HepG2 (cell line): ENCODE results near the gene AKIRIN1. TPM values are rescaled to one million over a fixed set of nuclear protein-coding genes. Genes with fewer than 3 reads are reported as not detected.

ENCODE experiments used
- AGO2 ChIP-seq: fragments of 200-400 bp; formaldehyde crosslinking; optimal IDR thresholded peaks from 2 replicates; pipeline ENCODE3; 2017; ENCODE audit warnings: mild to moderate bottlenecking, low read depth, low read length, moderate library complexity
- ASH2L ChIP-seq: fragments of 300-600, 200-600 bp; sonication (generic); IDR thresholded peaks from 2 replicates; pipeline ENCODE4 v1.7.0; 2017; ENCODE audit warnings: low read depth, mild to moderate bottlenecking, moderate library complexity, mixed read lengths, low read length; ENCODE audit not compliant: insufficient read length
- BHLHE40 ChIP-seq: IDR thresholded peaks from 2 replicates; pipeline ENCODE4 v1.6.1; 2011; ENCODE audit warnings: low read length, improper control_type of control experiment
- CENPX ChIP-seq: sonication (generic); formaldehyde crosslinking; IDR thresholded peaks from 2 replicates; pipeline ENCODE4 v1.9.0; 2021; ENCODE audit warnings: mild to moderate bottlenecking, missing genetic modification reagents, moderate library complexity
- ERF ChIP-seq: IDR thresholded peaks from 2 replicates; pipeline ENCODE4 v1.6.1; 2018; ENCODE audit warnings: missing biosample characterization, missing genetic modification reagents
- HNRNPLL ChIP-seq: fragments of 200-400 bp; formaldehyde crosslinking; IDR thresholded peaks from 2 replicates; pipeline ENCODE4 v1.6.1; 2017; ENCODE audit warnings: mild to moderate bottlenecking, low read depth, low read length; ENCODE audit not compliant: poor library complexity, severe bottlenecking
- JUNB ChIP-seq: sonication (generic); formaldehyde crosslinking; IDR thresholded peaks from 2 replicates; pipeline ENCODE4 v1.8.0; 2022; ENCODE audit warnings: missing genetic modification reagents, mild to moderate bottlenecking, borderline replicate concordance
- KDM3A ChIP-seq: IDR thresholded peaks from 2 replicates; pipeline ENCODE4 v1.6.1; 2018; ENCODE audit warnings: low read depth, missing compliant biosample characterization
- KLF15 ChIP-seq: sonication (generic); formaldehyde crosslinking; IDR thresholded peaks from 2 replicates; pipeline ENCODE4 v1.8.1; 2023; ENCODE audit warnings: borderline replicate concordance, mild to moderate bottlenecking, inconsistent platforms, missing genetic modification reagents, mixed read lengths
- MATR3 ChIP-seq: sonication (generic); formaldehyde crosslinking; IDR thresholded peaks from 2 replicates; pipeline ENCODE4 v1.4.0; 2020; ENCODE audit warnings: missing genetic modification reagents
- NFE2L1 ChIP-seq: sonication (generic); formaldehyde crosslinking; IDR thresholded peaks from 2 replicates; pipeline ENCODE4 v1.4.0; 2020; ENCODE audit warnings: missing genetic modification reagents, mild to moderate bottlenecking, borderline replicate concordance
- NR2F6 ChIP-seq, 2 experiments: IDR thresholded peaks; 2 replicates each; pipeline ENCODE4 v1.6.1; 2016; ENCODE audit warnings: antibody characterized with exemption in 1 of 2, mild to moderate bottlenecking in 1 of 2
- RBAK ChIP-seq: sonication (generic); formaldehyde crosslinking; IDR thresholded peaks from 2 replicates; pipeline ENCODE4 v1.5.1; 2020; ENCODE audit warnings: mild to moderate bottlenecking, missing genetic modification reagents
- RFXANK ChIP-seq: IDR thresholded peaks from 2 replicates; pipeline ENCODE4 v1.6.1; 2016
- SAFB2 ChIP-seq: sonication (generic); formaldehyde crosslinking; IDR thresholded peaks from 2 replicates; pipeline ENCODE4 v1.5.1; 2020; ENCODE audit warnings: missing genetic modification reagents, low read depth, mild to moderate bottlenecking, borderline replicate concordance
- SMAD1 ChIP-seq: sonication (generic); formaldehyde crosslinking; IDR thresholded peaks from 2 replicates; pipeline ENCODE4 v1.4.0; 2020; ENCODE audit warnings: missing genetic modification reagents, low read depth, mild to moderate bottlenecking, borderline replicate concordance
- THAP11 ChIP-seq: IDR thresholded peaks from 2 replicates; pipeline ENCODE4 v1.6.1; 2016; ENCODE audit warnings: missing biosample characterization, missing genetic modification reagents
- THYN1 ChIP-seq: sonication (generic); formaldehyde crosslinking; IDR thresholded peaks from 2 replicates; pipeline ENCODE4 v1.8.1; 2023; ENCODE audit warnings: low read depth, mild to moderate bottlenecking, moderate library complexity, missing genetic modification reagents, borderline replicate concordance
- ZC3H4 ChIP-seq: sonication (generic); formaldehyde crosslinking; IDR thresholded peaks from 2 replicates; pipeline ENCODE4 v1.4.0; 2020; ENCODE audit warnings: missing genetic modification reagents, borderline replicate concordance
- ZNF274 ChIP-seq: sonication (generic); formaldehyde crosslinking; IDR thresholded peaks from 2 replicates; pipeline ENCODE4 v1.5.1; 2020; ENCODE audit warnings: mild to moderate bottlenecking, missing genetic modification reagents
- ZNF766 ChIP-seq: sonication (generic); formaldehyde crosslinking; IDR thresholded peaks from 2 replicates; pipeline ENCODE4 v1.5.0; 2020; ENCODE audit warnings: missing genetic modification reagents, borderline replicate concordance
- polyA plus RNA-seq, 8 experiments: library from polyadenylated mRNA; depleted of rRNA in 3 of 8; stranded (reverse) in 7 of 8; unstranded in 1 of 8; fragments of >200 nt; fragmentation: Illumina TruSeq in 4 of 8; extraction: Trizol in 4 of 8; gene quantifications; 2 replicates each; pipeline versions ENCODE4 v1.2.1 to v1.2.3, GENCODE V29; 2011 to 2016; ENCODE audit warnings: low read depth in 4 of 8, missing spikeins in 1 of 8, mixed read lengths in 1 of 8; ENCODE audit not compliant: insufficient read depth in 1 of 8
- total RNA-seq, 5 experiments: library from RNA; depleted of rRNA; stranded (reverse); fragments of >200 nt; fragmentation: Illumina TruSeq; extraction: Trizol; gene quantifications; 2 replicates each; pipeline ENCODE4 v1.2.3, GENCODE V29; 2016; ENCODE audit warnings: low read depth in 1 of 5
- TF ChIP-seq, protein P1 (sequence below): sonication (generic); formaldehyde crosslinking; IDR thresholded peaks from 2 replicates; pipeline ENCODE4 v1.4.0; 2020; ENCODE audit warnings: missing genetic modification reagents, borderline replicate concordance

The AKIRIN1 gene
- total and polyA plus RNA-seq, 2 of the 13 experiments (the other 11 are each of a cell fraction or from before 2014, with no cell fraction given), result 123 to 157 TPM

DNA sequence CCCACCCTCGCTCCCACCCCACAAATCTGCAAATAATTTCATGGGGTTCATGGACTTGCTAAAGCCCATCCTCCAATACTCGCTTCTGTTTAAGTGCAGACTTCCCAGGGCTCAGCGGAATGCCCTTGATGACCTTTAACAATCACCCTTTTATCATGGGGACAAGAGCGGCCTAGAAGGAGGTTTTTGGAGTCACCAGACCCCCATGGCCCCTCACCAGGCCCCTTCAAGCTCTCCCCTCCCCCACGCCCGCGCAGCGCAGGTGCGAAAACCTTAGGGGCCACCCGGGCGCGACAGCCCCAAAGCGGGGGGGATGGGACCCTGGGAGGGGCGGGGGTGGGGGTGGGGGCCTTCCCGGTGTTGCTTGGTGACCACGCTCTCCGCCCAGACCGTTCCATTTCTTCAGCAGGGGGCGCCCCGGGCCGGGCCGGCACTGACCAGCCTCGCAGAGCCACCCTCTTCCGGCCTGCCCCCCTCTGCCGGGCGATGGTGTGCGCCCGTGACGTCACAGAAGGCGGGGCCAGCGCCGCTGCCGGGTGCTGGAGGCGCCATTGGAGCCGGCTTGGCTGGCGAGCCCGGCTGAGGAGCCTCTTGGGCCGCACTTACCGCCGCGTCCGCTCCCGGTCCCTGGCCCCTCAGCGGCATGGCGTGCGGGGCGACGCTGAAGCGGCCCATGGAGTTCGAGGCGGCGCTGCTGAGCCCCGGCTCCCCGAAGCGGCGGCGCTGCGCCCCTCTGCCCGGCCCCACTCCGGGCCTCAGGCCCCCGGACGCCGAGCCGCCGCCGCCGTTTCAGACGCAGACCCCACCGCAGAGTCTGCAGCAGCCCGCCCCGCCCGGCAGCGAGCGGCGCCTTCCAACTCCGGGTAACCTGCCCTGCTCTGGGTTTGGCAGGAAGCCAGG, at the start of gene AKIRIN1 (continued):
- TF ChIP-seq, protein P1, sequence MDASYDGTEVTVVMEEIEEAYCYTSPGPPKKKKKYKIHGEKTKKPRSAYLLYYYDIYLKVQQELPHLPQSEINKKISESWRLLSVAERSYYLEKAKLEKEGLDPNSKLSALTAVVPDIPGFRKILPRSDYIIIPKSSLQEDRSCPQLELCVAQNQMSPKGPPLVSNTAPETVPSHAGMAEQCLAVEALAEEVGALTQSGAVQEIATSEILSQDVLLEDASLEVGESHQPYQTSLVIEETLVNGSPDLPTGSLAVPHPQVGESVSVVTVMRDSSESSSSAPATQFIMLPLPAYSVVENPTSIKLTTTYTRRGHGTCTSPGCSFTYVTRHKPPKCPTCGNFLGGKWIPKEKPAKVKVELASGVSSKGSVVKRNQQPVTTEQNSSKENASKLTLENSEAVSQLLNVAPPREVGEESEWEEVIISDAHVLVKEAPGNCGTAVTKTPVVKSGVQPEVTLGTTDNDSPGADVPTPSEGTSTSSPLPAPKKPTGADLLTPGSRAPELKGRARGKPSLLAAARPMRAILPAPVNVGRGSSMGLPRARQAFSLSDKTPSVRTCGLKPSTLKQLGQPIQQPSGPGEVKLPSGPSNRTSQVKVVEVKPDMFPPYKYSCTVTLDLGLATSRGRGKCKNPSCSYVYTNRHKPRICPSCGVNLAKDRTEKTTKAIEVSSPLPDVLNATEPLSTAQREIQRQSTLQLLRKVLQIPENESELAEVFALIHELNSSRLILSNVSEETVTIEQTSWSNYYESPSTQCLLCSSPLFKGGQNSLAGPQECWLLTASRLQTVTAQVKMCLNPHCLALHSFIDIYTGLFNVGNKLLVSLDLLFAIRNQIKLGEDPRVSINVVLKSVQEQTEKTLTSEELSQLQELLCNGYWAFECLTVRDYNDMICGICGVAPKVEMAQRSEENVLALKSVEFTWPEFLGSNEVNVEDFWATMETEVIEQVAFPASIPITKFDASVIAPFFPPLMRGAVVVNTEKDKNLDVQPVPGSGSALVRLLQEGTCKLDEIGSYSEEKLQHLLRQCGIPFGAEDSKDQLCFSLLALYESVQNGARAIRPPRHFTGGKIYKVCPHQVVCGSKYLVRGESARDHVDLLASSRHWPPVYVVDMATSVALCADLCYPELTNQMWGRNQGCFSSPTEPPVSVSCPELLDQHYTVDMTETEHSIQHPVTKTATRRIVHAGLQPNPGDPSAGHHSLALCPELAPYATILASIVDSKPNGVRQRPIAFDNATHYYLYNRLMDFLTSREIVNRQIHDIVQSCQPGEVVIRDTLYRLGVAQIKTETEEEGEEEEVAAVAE (CRISPR knock-in tag), result no peak
- peak; percentile 74 for TF ChIP-seq THAP11 (CRISPR knock-in tag)
- no peak for TF ChIP-seq CENPX (CRISPR knock-in tag)
- peak; percentile 69; the same call in 1 of the 2 replicates for TF ChIP-seq SAFB2
- no peak for TF ChIP-seq ZC3H4 (CRISPR knock-in tag)
- peak; percentile 81 for TF ChIP-seq NR2F6 (IDR thresholded peaks at IDR 0.05)
- TF ChIP-seq NR2F6 (CRISPR knock-in tag; IDR thresholded peaks at IDR 0.05), result peak; percentile 17; the same call in 1 of the 2 replicates
- no peak for TF ChIP-seq JUNB (CRISPR knock-in tag)
- TF ChIP-seq ASH2L, result peak; percentile 69
- TF ChIP-seq ZNF766 (CRISPR knock-in tag), result no peak
- no peak for TF ChIP-seq RFXANK
- TF ChIP-seq NFE2L1, result no peak
- peak; percentile 86 for TF ChIP-seq AGO2
- no peak for TF ChIP-seq RBAK (CRISPR knock-in tag)
- TF ChIP-seq ZNF274 (CRISPR knock-in tag), result 0 out of 2 replicates have a peak, but pooled peaks have one; percentile 24
- TF ChIP-seq KDM3A (CRISPR knock-in tag), result peak; percentile 81; the same call in 1 of the 2 replicates
- TF ChIP-seq BHLHE40, result peak; percentile 98
- peak; percentile 65; the same call in 1 of the 2 replicates for TF ChIP-seq SMAD1 (CRISPR knock-in tag)
- TF ChIP-seq HNRNPLL, result peak; percentile 84
- TF ChIP-seq KLF15 (CRISPR knock-in tag), result no peak
- no peak for TF ChIP-seq THYN1 (CRISPR knock-in tag)
- TF ChIP-seq ERF (CRISPR knock-in tag), result peak; percentile 74; the same call in 1 of the 2 replicates
- TF ChIP-seq MATR3 (CRISPR knock-in tag), result no peak
